Measurements from ENCODE around the gene FBXO11.

DNA sequence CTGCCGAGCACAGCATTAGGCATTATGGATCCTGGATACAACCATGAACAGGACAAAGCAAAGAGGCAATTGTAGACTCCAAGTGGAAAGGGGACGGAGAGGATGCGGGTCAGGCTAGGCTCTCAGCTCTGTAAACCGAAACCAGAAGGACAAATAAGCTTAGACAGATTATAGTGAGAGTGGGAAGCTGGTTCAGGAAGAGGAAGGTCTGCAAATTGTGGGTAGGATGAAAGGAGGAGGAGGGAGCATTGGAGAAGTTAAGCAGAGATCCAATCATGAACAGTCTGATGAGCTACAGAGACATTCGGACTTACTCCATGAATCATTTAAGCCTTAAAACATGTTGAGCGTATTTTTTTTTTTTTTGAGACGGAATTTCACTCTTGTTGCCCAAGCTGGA lies 120.3 kb downstream of the FBXO11 start:
- TF ChIP-seq EZH2phosphoT487 (IDR thresholded peaks at IDR 0.05; ENCODE audit: low read length) (no peak), EZH2 (optimal IDR thresholded peaks at IDR 0.05; ENCODE audit: low read depth, low read length) (no peak)
- TF ChIP-seq, protein P1, sequence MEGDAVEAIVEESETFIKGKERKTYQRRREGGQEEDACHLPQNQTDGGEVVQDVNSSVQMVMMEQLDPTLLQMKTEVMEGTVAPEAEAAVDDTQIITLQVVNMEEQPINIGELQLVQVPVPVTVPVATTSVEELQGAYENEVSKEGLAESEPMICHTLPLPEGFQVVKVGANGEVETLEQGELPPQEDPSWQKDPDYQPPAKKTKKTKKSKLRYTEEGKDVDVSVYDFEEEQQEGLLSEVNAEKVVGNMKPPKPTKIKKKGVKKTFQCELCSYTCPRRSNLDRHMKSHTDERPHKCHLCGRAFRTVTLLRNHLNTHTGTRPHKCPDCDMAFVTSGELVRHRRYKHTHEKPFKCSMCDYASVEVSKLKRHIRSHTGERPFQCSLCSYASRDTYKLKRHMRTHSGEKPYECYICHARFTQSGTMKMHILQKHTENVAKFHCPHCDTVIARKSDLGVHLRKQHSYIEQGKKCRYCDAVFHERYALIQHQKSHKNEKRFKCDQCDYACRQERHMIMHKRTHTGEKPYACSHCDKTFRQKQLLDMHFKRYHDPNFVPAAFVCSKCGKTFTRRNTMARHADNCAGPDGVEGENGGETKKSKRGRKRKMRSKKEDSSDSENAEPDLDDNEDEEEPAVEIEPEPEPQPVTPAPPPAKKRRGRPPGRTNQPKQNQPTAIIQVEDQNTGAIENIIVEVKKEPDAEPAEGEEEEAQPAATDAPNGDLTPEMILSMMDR (IDR thresholded peaks at IDR 0.05; ENCODE audit: low read length): no peak
